NCI-H146 treated with DMSO at 0.1 percent for 48 hours (cell line): ENCODE data around the gene PRTFDC1.

Experiments used
- DNase-seq: peaks from one replicate; lab custom pipeline; 2025; ENCODE audit not compliant: unreplicated experiment; lab: John Stamatoyannopoulos, UW

PRTFDC1 gene

GRCh38 chr10:24908793-24909423, 43.5 kb downstream of the PRTFDC1 start:
- no peak for DNase-seq

DNA sequence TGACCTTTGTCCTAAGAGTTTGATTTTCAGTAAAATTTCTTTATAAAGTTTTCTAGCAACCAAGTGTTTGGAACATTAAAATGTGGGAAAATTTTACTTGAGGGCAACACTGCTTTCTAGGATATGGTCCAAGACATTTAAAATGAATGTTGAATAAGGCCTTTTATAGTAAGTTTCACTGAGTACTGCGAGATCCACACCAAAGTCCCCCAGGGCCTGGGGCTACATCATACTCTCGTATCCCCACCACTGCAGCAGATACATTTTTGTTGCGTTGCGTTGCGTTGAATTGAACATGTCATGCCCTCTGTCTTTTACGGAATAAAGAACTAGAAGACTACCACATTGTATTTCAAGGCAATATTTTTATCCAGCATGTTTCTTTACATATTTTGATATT, 44.5 kb downstream of the PRTFDC1 start:
- DNase-seq = no peak

- no peak for DNase-seq
These were observed 46.0 kb downstream of the PRTFDC1 start for GRCh38 chr10:24906372-24906771.

DNA sequence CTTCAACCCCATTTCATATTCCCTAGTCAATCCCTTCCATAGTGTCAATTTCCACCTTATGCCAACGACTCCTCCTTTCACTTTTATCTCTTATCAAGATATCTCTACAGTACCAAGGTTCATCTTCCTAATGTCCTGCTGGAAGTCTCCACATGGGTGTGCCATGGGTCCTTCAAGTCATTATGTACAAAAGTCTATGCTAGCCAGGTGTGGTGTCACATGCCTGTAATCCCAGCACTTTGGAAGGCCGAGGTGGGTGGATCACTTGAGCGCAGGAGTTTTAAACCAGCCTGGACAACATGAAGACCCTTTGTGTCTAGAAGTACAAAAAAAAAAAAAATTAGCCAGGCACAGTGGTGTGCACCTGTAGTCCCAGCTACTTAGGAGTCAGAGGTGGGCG, 47.6 kb downstream of the PRTFDC1 start:
- DNase-seq = no peak

GRCh38 chr10:24902400-24902728, 50.0 kb downstream of the PRTFDC1 start:
- no peak for DNase-seq

DNA sequence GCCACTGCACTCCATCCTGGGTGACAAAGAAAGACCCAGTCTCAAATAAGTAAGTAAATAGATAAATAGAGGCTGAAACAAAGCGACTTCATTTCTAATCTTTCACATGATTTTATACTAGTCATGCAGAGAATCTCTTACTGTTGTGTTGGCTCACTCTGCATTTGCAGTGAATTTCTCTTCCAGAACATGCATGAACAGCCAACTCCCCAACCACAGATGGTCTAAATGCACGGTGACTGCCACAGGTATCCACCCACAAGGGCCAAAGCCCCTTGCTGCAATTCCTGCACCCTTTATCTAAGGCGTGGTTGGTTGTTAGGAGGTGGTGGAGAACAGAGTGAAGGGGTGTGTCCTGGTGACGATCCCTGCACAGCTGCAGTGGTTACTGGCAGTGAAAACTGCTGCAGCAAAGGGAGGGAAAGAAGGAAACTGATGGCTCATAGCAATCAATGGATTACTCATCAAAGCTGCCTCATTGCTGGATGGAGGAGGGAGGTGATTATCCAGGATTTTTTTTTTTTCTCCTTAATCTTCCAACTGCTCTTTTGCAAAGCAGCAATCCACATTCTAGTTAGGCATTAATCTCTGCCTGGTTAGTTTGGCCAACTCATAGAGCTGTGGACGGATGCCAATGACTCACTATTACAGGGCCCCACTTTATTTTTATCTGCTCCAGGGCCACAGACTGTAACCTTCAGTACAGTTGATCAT, 50.6 kb downstream of the PRTFDC1 start:
- DNase-seq = no peak

GRCh38 chr10:24900888-24901685, 51.3 kb downstream of the PRTFDC1 start:
- no peak for DNase-seq

GRCh38 chr10:24899571-24899970, 52.8 kb downstream of the PRTFDC1 start:
- DNase-seq = no peak

- DNase-seq = no peak
These were observed 53.9 kb downstream of the PRTFDC1 start for GRCh38 chr10:24898501-24898900.

DNA sequence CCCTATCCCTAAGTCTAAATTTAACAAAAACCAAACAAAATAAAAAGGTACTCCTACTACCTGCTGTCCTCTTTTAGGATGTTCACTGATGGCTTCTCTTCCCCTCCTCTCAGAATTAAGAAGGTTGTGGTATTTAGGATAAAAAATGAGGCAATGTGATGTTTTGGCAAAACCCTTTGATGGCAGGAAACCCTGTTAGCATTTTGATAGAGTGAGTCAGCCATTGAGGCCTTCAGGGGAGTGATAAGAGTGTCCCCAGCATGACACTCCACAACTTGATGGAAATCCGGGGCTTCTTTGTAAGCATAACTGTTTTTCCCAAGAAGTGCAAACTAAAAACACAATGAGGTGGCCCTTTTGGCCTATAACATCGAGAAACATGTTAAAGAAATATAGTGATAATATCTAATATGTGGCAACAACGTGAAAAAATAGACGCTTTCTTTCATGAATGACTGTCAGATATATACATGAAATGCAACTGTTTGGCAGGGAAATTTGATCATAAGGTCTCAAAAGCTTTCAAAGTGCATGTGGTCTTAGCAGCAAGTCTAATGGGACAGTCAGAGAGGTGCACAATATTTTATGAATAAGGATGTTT, 55.0 kb downstream of the PRTFDC1 start:
- no peak for DNase-seq

- no peak for DNase-seq
These were observed 57.7 kb downstream of the PRTFDC1 start for GRCh38 chr10:24894728-24895127.

DNA sequence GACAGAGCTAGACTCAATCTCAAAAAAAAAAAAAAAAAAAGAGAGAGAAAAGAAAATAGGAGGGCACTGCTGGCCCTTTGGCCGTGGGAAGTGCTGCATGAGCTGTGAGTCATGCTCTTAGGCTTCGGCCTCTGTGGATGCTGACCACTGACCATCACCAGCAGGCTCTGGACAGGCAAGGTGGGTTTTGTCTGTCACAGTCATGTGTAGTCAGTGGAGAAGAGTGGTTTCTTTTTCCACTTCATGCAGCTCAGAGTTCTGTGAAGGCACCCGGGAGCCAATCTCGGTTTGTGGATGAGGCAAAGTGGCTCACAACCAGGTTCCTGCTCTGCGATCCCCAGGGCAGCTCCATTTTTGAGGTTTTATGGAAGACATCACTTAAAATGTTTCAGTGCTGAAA, 58.1 kb downstream of the PRTFDC1 start:
- no peak for DNase-seq

GRCh38 chr10:24893127-24893526, 59.3 kb downstream of the PRTFDC1 start:
- no peak for DNase-seq

DNA sequence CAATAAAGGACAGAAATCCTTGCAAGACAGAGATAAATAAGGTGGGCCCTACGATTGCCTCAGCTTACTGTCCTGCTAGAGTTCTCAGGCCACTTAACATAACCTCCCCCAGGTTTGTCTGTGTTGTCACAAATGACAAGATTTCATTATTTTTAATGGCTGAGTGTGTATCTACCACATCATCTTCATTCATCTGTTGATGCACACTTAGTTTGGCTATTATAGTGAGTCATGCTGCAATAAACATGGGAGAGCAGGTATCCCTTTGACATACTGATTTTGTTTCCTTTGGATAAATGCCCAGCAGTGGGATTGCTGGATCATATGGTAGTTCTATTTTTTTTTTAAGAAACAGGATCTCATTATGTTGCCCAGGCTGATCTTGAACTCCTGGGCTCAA, 60.6 kb downstream of the PRTFDC1 start:
- no peak for DNase-seq

DNA sequence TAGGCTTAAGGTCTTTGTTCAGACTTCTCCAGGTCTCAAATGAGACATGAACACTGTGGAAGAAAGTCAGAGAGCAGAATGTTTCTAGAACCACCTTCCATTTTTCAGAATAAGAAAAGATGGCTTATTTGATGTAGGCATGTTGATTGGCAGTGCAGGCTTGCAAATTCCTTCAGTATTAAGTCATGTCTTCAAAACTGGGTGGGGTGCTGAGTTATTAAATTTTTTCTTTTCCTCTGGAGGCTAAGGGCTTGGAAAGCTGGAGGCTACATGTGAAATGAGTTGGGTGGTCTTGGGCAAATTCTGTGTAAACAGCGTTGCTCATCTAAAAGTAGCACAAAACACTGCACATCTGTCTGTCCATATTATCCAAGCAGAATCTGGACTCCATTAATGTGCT, 62.8 kb downstream of the PRTFDC1 start:
- DNase-seq = no peak

DNA sequence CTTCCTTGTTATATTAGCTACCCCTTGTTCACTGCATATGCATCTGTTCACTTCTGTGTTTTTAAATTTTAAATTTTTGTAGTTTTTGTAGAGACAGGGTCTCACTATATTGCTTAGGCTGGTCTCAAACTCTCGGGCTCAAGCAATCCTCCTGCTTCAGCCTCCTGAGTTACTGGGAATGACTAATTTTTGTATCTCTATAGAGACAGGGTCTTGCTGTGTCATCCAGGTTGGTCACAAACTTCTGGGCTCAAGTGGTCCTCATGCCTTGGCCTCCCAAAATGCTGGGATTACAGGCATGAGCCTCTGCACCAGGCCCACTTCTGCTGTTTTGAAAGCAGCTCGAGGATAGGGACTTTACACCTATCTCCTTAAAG, 64.6 kb downstream of the PRTFDC1 start:
- no peak for DNase-seq

GRCh38 chr10:24886290-24886680, 66.1 kb downstream of the PRTFDC1 start:
- DNase-seq = no peak

GRCh38 chr10:24885551-24886289, 66.7 kb downstream of the PRTFDC1 start:
- no peak for DNase-seq

DNA sequence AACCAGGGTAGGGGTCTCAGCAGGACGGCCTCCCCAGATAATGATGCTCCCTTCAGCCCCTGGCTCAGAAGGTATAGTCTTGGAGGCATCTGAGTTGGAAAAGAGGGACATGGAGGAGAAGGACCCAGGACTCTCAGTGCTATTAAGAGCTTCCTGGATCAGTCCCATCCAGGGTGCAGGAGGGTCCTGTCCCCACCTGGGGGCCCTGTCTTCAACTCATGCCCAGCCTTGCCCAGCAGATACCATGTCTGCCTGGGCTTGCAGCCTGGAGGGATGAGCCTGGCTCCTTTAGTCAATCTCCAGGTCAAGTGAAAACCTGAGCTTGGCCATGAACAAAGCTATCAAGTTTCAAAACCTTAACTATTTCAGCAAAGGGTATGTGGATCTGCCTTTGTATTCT, 67.6 kb downstream of the PRTFDC1 start:
- DNase-seq = no peak

- DNase-seq = no peak
These were observed 68.1 kb downstream of the PRTFDC1 start for GRCh38 chr10:24884316-24884715.

DNA sequence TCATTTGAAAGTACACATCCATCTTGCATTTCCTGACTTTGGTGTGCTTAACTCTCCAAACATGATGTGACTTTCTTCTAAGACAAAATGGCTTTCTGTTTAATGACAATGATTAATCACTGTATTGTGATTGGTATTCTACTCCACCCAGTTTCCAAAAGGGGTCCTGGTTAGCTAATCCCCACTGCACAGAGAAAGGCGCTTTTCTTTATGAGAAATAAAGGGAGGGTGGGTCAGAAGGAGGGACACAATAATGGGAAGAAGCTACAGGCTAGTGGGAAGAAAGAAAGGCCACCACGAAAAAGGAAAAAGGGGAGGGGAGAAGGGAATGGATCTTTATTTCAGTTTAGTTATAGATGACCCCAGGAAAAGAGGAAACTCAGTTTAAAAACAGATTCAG, 69.2 kb downstream of the PRTFDC1 start:
- no peak for DNase-seq
